ENCODE results near the gene EEF2K.
A peak's percentile ranks its signal among the peaks of the same experiment; 100 is the strongest.
"Not testable (repeated sequence)": the region's sequence is repeated elsewhere in the genome, so short reads cannot be mapped to it uniquely, and the experiment has no call there.

The EEF2K gene

DNA sequence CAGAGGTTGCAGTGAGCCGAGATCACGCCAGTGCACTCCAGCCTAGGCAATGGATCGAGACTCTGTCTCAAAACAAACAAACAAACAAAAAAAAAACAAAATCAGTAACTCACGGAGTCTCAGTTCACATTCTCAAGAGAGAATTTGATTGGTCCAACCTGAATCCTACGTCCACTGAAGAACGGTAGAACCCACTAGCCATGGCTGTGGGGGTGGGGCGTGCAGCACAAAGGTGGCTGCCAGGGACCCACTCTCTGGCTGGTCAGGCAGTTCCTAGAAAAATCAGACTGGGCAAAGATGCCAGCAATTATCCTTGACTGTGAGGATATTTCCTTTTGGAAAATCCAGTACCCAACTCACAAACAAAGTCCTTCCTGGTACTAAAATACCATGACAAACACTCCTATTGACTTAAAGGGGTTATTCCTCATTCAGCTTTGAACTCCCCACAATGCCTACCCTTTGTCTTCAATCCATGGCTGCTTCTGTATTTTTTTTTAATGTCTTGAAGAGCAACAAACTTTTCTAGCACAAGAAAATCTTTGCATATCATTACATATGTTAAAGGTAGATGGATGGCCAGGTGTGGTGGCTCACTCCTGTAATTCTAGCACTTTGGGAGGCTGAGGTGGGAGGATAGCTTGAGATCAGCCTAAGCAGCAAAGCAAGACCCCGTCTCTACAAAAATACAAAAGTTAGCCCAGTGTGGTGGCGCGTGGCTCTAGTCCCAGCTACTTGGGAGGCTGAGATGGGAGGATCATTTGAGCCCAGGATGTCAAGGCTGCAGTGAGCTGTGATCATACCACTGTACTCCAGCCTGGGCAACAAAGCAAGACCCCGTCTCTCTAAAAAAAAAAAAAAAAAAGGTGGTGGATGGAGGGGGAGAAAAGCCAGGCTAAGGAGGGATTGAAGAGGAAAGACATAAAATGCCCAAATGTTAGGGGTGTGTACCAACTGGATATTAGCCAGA is 87.3 kb downstream of the EEF2K start:
- no peak for DNase-seq (ENCODE audit: low read depth in 2 of 2)

- no peak for DNase-seq (ENCODE audit: low read depth in 2 of 2)
Measured at GRCh38 chr16:22296225-22297113, 90.4 kb downstream of the EEF2K start.

DNA sequence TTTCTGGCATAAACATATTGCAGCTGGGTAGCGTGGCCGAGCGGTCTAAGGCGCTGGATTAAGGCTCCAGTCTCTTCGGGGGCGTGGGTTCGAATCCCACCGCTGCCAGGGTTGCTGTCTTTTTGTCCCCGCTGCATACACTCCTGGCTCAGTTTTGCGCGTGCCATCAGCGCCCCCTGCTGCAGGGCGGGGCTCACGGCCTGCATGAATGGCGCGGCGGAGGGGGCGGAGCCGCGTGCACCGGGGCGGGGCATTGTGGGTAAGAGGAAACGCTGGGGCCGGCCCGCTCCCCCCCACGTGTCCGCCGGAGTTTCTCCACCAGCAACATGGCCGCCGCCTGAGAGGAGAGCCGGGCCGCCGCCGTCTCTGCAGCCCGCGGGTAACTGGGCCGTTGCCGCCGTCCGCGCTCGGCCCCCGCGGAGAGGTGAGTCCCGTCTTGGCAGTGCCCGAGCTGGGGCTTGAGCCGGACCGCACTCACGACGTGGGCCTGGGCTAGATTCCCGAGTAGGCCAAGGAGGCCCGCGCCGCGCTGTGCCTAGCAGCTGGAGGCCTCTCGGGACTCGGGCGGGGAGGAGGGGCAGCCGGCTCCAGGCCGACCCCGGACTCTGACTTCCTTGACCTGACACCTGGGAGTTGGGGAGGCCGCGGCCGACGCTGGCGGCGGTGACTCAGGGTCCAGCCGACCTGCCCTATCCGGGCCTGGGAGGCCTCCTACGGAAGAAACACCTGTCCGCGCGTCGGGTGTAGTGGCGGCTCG is 91.2 kb downstream of the EEF2K start, which contains the start of gene POLR3E:
Gene POLR3E, plus strand, starts transcription at position 296 of the 757 bp plus-strand sequence. CDS start 5,560 bp downstream, outside the sequence.
- peak; percentile 100 for DNase-seq (ENCODE audit: low read depth in 2 of 2)

DNA sequence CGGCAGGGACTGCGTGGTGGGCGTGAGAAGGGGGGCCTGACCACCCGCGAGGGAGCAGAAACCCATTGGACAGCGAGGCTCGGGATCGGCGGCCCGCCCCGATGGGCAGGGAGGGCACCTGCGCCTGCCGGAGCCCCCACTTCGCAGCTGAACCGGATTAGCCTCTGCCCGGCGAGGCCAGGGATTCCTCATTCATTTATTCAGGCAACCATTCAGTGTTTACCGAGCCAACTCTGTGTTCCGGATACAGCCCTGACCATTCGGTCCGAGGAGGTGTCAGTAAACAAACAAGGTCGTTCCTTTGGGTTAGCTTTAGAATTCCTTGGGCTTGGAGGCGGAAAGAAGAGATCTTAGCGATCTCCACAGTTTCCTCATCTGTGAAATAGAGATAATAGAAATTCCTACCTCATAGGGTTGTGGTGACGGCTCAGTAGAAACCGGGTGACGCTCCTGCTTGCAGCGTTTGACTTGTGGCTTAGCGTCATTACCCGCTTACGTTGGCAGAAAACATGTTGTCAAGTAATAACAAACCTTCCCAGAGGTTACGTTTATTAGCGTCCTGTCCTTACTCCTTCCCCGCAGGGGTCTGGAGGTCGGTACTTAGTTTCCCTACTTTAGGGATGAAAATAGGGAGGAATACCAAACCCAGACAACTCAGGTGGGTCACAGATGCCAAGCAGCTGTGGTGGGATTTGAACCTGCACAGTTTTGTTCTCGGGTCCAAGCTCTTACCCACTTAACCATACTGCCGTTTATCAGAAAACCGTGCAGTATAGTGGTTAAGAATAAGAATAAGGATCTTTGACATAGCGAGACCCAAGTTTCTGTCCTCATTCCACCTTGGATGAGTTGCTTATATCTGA is 92.0 kb downstream of the EEF2K start:
- peak; percentile 31 to 46 for DNase-seq (ENCODE audit: low read depth in 2 of 2)

- DNase-seq (ENCODE audit: low read depth in 2 of 2) = no peak
Measured at GRCh38 chr16:22299036-22299435, 93.0 kb downstream of the EEF2K start.

DNA sequence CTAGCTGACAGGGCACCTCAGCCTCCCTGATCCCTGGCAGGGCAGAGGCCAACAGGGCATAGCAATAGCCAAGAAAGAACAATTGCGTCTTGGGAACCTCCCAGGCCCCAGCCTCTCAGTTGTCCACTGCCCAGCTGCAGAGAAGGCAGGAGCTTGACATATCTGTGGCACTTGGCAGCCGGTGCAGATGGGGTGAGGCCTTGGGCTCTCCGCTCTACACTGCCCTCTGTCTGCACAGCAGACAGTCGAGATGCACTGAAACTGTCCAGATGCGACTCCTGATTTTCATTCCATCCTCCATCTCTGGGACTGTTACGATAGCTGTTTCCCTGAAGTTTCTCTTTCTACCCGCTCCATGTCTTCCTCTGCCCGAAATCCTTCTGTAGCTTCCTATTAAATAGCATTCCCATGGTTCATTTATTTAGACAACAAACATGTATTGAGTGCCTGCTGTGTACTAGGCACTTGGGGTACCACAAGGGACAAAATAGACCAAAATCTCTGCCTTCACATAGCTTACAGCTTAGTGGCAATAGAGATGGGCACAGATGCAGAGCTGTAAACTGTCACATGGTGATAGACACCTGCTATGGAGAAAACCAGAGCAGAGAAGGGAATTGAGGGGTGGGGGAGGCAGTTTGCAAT is 94.5 kb downstream of the EEF2K start:
- DNase-seq (ENCODE audit: low read depth in 2 of 2) = peak in 1 of 2 donors; percentile 9

- not testable (repeated sequence) for DNase-seq (ENCODE audit: low read depth in 2 of 2)
Measured at GRCh38 chr16:22301423-22301822, 95.3 kb downstream of the EEF2K start.

DNA sequence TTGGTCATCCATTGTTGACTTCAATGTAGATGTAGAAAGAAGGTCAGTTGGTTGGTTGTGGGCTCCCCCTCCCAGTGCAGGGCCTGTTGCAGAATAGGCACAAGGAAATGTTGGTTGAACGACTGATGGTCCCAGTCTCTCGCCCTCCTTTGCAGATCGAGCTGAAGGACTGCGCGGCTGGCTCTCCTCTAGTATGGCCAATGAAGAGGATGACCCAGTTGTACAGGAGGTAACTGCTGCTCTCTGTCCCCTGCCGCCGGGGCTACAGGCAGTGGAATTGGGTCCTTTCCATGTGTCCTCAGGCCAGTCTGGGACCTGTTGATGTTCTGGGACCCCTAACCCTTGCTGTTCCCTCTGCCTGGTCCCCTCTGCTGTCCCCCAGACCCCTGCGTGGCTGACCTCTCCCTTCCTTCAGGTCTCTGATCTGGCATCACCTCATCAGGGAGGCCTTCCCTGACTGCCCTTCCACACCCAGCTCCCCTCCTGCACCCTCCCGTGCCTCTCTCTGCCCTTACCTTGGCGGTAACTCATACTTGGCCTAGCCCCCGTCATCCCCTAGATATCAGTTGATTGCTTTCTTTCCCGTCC is 96.8 kb downstream of the EEF2K start:
- DNase-seq (ENCODE audit: low read depth in 2 of 2) = no peak

GRCh38 chr16:22304411-22304810 is 98.3 kb downstream of the EEF2K start:
- DNase-seq (ENCODE audit: low read depth in 2 of 2) = no peak

DNA sequence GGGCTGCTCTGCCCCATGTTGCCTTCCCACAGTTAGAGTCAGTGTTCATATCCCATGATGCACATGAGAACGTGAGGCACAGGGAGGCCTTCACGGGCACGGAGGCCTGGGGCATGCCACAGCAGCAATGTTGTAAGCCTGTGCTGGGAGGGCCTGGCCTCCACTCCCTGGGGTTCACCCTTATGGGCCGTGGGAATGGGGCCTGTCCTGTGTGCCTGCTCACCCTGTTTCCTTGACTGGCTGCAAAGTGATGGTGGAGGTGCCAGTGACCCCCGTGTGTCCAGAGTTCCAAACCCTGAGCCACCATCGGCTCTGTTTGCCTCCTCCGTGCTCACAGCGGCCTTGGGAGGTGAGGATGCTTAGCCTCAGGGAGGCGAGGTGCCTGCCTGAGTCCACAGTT is 100.7 kb downstream of the EEF2K start:
- DNase-seq (ENCODE audit: low read depth in 2 of 2) = no peak

- DNase-seq (ENCODE audit: low read depth in 2 of 2) = no peak
Measured at GRCh38 chr16:22307838-22308237, 101.8 kb downstream of the EEF2K start.

DNA sequence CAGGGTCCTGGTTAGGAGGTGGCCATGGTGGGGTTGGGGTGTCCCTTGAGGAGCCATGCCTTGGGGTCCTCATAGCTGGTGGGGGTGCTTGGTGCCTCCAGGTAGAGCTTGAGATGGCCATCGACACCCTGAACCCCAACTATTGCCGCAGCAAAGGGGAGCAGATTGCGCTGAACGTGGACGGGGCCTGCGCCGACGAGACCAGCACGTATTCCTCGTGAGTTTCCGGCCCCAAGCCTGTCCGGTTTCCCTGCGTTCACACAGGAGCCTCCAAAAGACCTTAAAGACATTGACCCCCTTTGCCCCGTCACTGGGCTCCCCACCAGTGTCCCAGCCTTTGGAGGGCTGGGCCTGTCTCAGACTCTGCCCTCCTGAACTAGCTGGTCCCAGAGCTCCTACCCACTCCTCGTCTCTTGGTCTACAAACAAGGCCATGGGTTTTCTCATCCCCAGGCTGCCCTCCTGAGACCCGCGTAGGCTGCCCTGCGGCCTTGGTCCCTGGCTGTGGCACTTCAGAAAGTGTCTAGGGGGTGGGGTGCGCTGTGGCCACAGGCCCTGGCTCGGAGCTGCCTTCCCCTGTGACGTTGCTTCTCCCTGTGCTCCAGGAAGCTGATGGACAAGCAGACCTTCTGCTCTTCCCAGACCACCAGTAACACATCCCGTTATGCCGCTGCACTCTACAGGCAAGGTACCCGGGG is 102.9 kb downstream of the EEF2K start:
- no peak for DNase-seq (ENCODE audit: low read depth in 2 of 2)

DNA sequence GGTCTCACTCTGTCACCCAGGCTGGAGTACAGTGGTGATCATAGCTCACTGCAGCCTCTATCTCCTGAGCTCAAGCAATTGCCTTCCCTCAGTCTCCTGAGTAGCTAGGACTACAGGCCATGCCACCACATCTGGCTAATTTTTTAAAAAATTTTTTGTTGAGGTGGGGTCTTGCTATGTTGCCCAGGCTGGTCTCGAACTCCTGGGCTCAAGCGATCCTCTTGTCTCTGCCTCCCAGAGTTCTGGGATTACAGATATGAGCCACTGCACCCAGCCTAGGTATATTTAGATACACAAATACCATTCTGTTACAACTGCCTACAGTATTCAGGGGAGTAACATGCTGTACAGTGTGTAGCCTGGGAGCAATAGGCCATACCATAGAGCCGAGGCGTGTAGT is 105.4 kb downstream of the EEF2K start:
- no peak for DNase-seq (ENCODE audit: low read depth in 2 of 2)

DNA sequence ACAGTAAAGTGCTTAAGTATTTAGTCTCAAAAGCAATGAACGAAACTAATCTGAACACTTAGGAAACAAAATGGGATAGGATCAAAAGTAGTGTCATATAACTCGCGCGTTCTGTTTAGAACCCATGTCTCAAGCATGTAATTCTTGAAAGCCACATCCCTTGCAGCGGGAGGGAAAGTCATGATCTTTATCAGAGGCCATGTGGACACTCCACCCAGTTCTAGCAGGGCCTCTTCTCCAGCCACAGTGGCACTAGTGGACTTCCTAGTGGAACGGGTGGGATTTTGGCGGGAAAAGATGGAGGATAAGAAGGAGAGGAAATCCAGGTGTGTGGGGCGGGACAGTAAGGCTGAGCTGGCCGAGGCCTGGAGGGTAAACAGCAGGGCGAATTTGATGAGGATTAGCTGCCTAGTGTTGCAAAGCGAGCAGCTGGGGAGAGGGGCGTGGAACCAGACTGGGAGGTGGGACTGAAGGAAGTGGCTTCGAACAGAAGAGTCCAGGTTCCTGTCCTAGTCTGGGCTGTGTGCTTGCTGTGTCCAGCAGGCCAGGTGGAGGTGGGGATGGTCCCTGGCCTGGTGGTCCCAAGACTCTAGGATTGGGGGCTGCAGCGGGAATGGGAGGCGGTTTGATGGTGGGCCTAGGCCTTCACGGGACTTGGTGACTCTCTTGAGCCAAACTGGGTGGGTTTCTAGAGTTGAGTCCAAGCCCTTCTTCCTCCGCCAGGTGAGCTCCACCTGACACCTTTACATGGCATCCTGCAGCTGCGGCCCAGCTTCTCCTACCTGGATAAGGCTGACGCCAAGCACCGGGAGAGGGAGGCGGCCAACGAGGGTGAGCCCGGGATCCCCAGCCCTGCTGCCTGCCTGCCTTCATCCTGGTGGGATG is 107.1 kb downstream of the EEF2K start:
- DNase-seq (ENCODE audit: low read depth in 2 of 2) = no peak

DNA sequence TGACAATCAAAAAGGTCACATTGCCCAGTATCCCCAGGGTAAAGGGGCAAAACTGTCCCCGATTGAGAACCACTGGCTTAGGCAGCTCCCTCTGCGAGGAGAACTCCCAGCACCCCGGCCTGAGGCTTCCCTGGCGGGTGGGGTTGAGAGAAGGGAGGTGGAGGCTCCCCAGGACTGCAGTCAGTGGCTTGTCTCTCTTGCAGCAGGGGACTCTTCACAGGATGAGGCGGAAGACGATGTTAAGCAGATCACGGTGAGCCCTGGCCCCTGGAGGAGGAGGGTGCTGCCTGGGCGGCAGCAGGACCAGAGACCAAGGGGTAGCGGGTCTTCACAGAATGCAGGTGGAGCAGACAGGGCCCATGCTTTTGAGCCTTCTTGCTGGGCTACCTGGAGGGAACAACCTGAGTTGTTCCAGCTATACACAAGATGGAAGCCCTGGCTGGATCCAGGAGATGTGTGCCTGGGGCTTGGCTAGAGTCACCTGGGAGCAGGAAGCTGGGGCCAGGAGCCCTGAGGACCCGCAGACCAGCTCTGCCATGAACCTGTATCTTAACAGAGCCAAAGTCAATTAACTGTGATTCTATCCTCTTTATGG is 107.9 kb downstream of the EEF2K start:
- DNase-seq (ENCODE audit: low read depth in 2 of 2) = no peak

- no peak for DNase-seq (ENCODE audit: low read depth in 2 of 2)
Measured at GRCh38 chr16:22314661-22315626, 108.9 kb downstream of the EEF2K start.

- no peak for DNase-seq (ENCODE audit: low read depth in 2 of 2)
Measured at GRCh38 chr16:22315979-22316378, 109.9 kb downstream of the EEF2K start.
